Measurements from ENCODE around the gene TXNDC17. TPM values are rescaled to one million over a fixed set of nuclear protein-coding genes. Genes with fewer than 3 reads are reported as not detected.

TXNDC17 gene
- total and polyA plus RNA-seq, 2 of the 13 experiments (the other 11 are each of a cell fraction or from before 2014, with no cell fraction given) = 188 to 266 TPM

- peak; percentile 88 for TF ChIP-seq ZNF143 (CRISPR knock-in tag; IDR thresholded peaks at IDR 0.05)
- peak; percentile 76; the same call in 1 of the 2 replicates for TF ChIP-seq ZNF446 (CRISPR knock-in tag; IDR thresholded peaks at IDR 0.05)
- peak; percentile 72; the same call in 1 of the 2 replicates for TF ChIP-seq MEF2D (CRISPR knock-in tag; IDR thresholded peaks at IDR 0.05)
- TF ChIP-seq HCFC1 (IDR thresholded peaks at IDR 0.05; ENCODE audit: low read depth, low read length) = 0 out of 2 replicates have a peak, but pooled peaks have one; percentile 28
- TF ChIP-seq FUBP1 (CRISPR knock-in tag; IDR thresholded peaks at IDR 0.05; ENCODE audit: borderline replicate concordance) = no peak
- peak; percentile 85 for TF ChIP-seq SALL2 (CRISPR knock-in tag; IDR thresholded peaks at IDR 0.05)
- TF ChIP-seq ZNF430 (CRISPR knock-in tag; IDR thresholded peaks at IDR 0.05) = peak; percentile 90; the same call in 1 of the 2 replicates
- peak; percentile 38; the same call in 1 of the 2 replicates for TF ChIP-seq KDM4B (CRISPR knock-in tag; IDR thresholded peaks at IDR 0.05)
- TF ChIP-seq, protein P1, sequence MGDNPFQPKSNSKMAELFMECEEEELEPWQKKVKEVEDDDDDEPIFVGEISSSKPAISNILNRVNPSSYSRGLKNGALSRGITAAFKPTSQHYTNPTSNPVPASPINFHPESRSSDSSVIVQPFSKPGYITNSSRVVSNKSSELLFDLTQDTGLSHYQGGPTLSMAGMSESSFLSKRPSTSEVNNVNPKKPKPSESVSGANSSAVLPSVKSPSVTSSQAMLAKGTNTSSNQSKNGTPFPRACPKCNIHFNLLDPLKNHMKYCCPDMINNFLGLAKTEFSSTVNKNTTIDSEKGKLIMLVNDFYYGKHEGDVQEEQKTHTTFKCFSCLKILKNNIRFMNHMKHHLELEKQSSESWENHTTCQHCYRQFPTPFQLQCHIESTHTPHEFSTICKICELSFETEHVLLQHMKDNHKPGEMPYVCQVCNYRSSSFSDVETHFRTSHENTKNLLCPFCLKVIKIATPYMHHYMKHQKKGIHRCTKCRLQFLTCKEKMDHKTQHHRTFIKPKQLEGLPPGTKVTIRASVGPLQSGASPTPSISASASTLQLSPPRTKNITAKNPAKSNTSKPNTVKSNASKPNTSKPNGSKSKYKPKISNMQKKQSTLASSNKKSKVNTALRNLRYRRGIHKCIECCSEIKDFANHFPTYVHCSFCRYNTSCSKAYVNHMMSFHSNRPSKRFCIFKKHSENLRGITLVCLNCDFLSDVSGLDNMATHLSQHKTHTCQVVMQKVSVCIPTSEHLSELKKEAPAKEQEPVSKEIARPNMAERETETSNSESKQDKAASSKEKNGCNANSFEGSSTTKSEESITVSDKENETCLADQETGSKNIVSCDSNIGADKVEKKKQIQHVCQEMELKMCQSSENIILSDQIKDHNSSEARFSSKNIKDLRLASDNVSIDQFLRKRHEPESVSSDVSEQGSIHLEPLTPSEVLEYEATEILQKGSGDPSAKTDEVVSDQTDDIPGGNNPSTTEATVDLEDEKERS (CRISPR knock-in tag; IDR thresholded peaks at IDR 0.05) = peak; percentile 67
- TF ChIP-seq ATRX (CRISPR knock-in tag; IDR thresholded peaks at IDR 0.05; ENCODE audit: borderline replicate concordance) = no peak
- no peak for TF ChIP-seq TRAFD1 (CRISPR knock-in tag; IDR thresholded peaks at IDR 0.05; ENCODE audit: borderline replicate concordance)
- TF ChIP-seq PCBP1 (IDR thresholded peaks at IDR 0.05; ENCODE audit: borderline replicate concordance, low read depth, low read length) = no peak
- TF ChIP-seq SRF (IDR thresholded peaks at IDR 0.05; ENCODE audit: low read depth, low read length) = peak; percentile 78; the same call in 1 of the 2 replicates
- peak; percentile 90 for TF ChIP-seq ARNT2 (CRISPR knock-in tag; IDR thresholded peaks at IDR 0.05; ENCODE audit: low read depth)
- TF ChIP-seq ZNF343 (CRISPR knock-in tag; IDR thresholded peaks at IDR 0.05) = no peak
- TF ChIP-seq ZNF333 (CRISPR knock-in tag; IDR thresholded peaks at IDR 0.05; ENCODE audit: borderline replicate concordance) = no peak
- peak; percentile 58; the same call in 1 of the 2 replicates for TF ChIP-seq E2F2 (CRISPR knock-in tag; IDR thresholded peaks at IDR 0.05; ENCODE audit: borderline replicate concordance)
- TF ChIP-seq, protein P2, sequence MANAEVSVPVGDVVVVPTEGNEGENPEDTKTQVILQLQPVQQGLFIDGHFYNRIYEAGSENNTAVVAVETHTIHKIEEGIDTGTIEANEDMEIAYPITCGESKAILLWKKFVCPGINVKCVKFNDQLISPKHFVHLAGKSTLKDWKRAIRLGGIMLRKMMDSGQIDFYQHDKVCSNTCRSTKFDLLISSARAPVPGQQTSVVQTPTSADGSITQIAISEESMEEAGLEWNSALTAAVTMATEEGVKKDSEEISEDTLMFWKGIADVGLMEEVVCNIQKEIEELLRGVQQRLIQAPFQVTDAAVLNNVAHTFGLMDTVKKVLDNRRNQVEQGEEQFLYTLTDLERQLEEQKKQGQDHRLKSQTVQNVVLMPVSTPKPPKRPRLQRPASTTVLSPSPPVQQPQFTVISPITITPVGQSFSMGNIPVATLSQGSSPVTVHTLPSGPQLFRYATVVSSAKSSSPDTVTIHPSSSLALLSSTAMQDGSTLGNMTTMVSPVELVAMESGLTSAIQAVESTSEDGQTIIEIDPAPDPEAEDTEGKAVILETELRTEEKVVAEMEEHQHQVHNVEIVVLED (CRISPR knock-in tag; IDR thresholded peaks at IDR 0.05; ENCODE audit: borderline replicate concordance) = peak; percentile 87
- 0 out of 2 replicates have a peak, but pooled peaks have one; percentile 54 for TF ChIP-seq ZNF101 (CRISPR knock-in tag; IDR thresholded peaks at IDR 0.05; ENCODE audit: borderline replicate concordance, low read depth)
Measured at GRCh38 chr17:6640536-6641246, at the start of gene TXNDC17, which contains the start of gene KIAA0753 (continued).

Measured in HepG2 (cell line).